GM03348 (cell line): Measurements from ENCODE around the gene EML6.
"Not testable (repeated sequence)": the region's sequence is repeated elsewhere in the genome, so short reads cannot be mapped to it uniquely, and the experiment has no call there.

Source experiments
- DNase-seq: peaks from one replicate; pipeline ENCODE4 v3.0.0; 2012; ENCODE audit warnings: low spot score

Gene EML6

DNA sequence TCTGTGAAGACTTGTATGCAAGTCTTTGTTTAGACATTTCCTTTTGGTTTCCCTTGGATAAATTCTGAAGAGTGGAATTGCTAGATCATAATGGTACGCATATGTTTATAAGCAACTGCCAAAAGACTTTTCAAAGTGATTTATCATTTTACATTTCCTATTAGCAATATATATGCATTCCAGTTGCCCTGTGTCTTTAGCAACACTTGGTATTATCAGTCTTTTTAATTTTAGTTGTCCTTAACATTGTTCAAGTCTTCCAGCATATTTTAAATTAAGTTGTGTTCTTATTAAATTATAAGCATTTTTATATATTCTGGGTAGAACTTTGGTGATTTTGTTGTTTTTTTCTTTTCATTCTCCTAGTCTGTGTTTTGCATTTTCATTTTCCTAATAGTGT lies 81.8 kb downstream of the EML6 start:
- no peak for DNase-seq

DNA sequence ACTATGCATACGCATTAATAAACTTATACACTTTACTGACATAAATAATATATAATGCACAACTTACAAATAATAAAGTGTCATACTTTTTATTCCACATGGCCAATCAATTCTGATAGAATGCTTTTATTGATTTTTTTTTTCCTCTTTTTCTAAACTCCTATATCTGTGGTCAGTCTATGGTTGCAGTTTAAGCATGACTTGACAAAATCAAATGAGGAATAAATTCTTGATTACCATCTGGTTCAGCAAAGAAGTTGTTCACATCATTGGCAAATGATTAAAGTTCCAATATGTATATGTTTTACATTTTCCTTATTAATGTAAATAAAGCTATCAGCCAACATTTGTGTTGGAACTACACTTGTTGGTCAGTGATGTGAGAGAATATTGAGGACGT lies 83.5 kb downstream of the EML6 start:
- no peak for DNase-seq

DNA sequence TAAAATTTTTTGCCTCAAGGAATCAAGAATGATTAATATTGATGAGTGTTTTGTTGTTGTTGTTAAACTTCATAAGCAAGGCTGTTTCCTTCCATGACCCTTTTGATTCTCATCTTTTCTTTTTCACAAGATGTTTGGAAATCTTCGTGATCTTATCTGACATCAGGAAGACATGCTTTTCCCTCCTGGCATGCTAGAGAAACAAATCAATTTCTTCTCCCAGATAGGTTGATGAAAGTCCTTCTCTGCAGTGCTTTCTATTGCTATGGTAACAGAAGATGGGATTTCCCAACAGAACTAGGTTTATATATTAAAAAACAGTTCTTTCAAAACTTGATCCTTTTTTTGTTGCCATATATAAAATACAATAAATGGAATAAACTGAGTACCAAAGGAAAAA lies 85.2 kb downstream of the EML6 start:
- peak; percentile 27 for DNase-seq

DNA sequence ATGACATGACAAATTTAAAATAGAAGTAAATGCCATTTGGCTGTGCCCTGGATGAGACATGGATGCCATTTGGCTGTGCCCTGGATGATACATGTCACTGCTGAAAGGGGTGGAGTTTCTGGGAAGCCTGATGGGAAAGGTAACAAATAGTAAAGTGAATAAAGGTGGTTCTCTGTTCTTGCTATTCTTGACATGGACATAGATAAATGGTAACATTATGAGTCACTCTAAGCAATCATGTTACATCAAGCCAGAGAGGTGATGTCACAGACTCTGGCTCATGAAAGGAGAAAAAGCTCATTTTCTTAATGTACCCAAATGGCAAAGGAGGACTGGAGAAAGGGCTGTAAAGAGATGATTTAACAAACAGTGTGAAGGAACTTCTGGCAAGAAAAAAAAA lies 86.4 kb downstream of the EML6 start:
- DNase-seq = peak; percentile 38

DNA sequence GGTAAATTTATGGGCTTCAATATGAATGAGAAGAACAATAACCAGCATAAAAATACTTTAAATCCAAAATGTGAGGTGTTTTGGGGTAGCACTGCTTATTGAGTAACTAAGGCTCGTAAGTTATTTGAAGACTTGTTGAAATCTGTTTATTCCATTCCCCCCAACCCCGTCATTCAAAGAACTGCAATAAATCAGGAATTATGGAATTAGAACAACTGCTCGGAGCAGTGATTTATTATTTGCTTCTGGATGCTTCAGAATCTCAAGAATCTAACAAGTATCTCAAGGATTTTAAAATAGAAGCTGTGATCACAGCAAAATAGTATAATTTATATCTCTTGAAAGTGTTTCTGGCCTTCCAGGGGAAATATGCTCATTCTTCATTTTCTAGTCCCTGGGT lies 86.8 kb downstream of the EML6 start:
- DNase-seq = no peak

DNA sequence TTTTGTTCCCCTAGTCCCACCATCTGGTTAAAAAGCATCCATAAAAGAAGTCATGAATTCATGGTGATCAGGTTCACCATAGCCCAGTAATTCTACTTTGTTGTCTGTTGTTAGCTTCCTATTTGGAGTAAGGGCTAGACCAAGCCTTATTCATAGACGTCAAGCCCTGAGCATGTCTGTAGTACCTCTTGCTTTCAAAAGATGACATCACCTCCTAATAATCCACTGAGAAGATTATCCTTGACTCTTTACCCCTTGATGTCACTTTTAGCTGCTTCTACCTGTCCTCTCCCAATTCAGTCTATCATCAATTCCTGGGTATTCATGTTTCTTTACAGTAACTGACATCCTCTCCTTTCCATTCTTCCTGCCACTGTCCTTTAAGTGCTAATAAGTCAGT lies 90.1 kb downstream of the EML6 start:
- DNase-seq = no peak

DNA sequence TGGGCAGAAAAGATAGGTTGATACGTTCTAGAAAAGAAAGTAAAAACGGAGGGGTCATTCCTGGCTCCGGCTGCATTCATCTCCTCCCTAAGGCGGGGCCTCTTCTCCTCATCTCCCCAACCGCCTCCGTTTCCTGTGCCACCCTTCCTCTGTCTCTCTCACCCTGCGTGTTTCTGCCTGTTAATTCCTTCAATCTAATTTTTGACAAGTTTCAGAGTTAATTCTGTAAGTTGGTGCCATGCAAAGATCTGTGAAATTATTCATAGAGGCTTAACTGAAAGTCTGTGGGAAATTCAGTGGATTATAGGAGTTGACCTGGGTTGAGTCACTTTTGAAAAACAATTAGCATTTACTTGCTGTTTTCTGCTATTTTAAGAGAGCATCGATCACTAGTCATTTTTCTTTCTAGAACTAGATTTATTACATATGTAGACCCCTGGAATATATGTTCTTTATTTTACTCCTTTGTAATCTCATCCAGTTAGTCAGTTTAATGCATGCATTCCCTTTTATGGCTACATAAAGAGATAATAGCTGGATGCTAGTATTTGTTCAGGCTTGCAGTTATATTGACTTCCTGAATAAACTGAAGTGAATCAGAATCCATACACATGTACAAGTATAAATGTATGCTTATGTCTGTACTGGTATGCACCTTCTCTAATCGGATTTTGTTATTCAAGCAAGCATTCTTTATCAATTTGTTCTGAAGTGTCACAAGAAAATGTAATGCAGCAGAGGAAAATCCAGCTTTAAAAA lies 91.1 kb downstream of the EML6 start:
- no peak for DNase-seq

DNA sequence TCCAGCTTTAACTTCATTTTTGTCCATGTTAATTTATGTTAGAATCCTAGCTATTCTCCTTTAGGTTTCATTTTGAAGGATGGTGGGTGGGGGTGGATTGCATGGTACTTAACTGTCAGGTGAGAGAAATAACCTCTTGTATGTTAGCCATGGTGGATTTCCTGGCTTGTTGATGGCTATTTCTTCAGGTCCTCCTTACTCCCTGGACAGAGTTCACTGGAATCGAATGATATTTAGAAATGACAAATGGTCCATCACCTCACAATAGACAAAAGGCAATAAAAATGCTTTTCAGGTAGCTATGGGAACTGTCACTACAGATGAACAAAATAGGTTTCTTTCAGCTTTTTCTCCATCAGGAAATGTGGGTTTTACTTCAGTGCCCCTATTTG lies 91.7 kb downstream of the EML6 start:
- no peak for DNase-seq

DNA sequence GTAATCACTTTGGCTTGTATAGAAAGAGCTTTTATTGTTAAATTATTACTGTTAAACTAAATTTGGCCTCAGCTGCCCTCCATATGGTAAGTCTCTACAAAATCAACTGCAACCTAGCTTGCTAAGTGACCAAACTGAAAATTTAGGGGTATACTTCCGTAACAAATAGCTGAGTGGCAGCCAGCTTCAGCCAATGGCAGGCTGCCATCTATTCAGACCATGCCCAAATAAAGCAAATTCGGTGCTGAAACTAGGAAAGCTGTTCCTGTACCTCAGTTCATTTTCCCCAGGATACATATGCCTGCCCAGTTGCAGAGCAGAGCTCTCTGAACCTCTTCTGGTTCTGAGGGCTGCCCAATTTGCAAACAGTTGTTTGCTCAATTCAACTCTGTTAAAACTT lies 94.8 kb downstream of the EML6 start:
- no peak for DNase-seq

DNA sequence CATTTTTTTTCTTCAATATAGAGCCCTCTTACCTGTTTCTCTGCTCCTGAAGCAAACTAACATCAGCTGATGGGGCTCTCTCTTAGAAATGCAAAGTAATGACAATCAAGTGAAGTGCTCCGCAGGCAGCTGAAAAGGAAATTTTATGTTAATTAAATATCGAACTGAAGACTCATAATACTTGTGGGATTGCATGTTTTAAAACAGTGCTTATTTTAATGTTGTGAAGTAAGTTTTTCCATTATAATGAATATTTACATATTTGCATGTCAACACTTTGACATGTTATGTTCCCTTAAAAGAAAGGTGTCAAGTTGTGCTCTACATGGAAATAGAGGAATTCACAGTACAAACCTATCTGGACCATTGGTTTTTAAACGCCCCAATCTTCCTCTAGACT lies 97.1 kb downstream of the EML6 start:
- no peak for DNase-seq

DNA sequence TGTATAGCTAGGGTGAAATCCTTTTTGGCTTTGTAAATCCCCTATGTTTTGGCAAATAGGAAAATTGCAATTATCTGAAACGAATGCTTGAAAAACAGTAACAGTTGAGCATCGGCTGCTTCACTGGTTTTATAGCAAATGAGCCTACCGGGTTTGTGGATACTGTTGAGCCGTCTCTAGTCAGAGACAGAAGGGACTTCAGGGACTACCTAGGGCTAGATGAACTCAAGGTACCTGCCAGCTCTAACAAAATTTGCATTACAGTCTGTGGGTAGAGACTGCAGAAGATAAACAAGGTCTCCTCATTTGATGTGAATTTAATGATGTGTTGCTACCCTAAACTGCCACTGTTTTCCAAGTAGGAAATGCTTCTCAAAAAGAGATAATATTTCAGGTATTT lies 101.1 kb downstream of the EML6 start:
- DNase-seq = no peak

DNA sequence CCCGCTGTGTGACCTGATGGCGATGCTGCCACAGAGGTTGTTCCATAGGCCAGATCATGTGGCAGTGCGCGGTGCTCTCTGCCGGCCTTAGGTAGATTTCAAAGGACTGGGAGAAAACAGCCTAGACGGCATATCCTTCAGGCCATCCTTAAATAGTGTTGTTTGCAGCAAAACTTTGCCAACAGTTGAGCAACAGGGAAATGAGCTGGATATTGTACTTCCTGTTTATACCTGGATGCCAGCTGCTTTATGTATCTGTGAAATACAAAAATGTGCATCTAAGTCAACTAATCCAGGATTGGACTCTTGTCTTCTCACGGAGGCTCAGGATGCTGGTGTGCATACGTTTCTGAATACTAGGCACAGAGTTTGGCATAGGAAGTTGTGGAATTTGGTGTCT lies 107.1 kb downstream of the EML6 start:
- no peak for DNase-seq

DNA sequence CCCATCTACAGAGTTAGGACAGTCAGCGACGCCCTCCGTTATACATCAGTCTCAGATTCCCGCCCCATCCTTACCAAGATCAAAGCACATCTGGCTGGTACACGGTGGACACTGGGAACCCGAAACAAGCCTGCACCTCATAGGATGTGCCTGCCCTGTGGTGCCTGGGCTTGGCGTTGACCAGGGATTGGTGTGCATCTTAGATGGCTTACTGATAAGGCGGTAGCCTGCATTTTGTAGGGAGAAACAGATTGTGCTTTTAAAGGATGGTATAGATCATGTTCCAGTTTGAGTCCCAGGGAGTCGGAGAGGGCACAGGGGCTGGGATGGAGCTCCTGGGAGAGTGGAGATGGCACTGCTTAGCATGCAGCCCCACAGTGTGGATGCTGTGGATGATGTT lies 108.0 kb downstream of the EML6 start:
- DNase-seq = no peak

DNA sequence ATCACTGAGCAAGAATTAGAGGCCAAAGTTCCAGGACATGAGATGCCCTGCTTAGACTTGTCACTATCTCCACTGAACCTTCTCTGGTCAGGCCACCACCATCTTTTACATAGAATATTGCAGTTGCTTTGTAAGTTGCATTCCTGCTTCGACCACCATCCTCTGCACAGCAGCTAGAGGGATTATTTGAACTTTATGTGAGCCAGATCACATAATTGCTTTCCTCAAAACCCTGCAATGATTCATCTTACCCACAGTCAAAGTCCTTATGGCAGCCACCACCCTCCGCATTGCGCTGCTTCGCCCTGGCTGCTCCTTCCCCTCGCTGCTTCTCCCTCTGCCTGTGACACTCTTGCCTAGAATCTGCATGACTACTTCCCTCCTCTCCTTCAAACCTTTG lies 111.3 kb downstream of the EML6 start:
- no peak for DNase-seq

DNA sequence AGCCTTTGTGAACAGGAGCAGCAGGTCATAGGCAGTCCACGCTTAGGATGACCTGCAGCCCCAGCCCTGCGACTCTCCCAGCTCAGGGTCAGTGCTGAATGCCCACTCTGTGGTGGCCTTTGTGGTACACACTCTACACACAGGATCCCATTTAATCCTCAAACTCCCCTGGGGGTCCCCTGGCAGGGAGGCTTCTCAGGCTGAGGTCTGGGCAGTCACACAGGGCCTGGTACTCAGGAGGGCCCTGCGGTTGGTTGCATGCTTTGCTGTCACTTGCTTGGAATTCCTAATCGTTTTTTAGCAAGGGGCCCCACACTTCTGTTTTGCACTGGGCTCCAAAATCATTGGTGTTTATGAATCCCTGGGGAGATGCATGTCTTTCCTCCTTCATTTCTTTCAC lies 113.0 kb downstream of the EML6 start:
- DNase-seq = peak; percentile 24

DNA sequence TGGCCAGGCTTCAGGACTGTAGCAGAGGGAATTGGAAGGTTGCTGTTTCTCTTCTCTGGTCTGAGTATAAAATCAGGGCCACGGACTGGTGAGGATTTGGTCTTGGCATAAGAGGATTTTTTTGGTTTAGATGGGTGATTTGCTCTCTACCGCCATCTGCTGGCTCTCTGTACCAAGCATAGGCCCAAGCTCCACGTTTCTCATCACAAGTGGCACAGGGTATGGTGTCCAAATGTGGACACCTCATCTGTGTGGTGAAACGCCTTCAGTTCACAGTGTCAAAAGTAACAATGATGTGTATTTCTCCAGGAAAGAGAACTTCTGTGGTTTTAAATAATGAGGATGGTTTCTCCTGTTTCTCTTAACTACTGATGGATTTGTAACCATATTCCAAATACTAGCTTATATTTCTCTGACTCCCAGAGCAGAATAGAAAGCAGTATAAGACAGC lies 115.1 kb downstream of the EML6 start:
- peak; percentile 82 for DNase-seq

DNA sequence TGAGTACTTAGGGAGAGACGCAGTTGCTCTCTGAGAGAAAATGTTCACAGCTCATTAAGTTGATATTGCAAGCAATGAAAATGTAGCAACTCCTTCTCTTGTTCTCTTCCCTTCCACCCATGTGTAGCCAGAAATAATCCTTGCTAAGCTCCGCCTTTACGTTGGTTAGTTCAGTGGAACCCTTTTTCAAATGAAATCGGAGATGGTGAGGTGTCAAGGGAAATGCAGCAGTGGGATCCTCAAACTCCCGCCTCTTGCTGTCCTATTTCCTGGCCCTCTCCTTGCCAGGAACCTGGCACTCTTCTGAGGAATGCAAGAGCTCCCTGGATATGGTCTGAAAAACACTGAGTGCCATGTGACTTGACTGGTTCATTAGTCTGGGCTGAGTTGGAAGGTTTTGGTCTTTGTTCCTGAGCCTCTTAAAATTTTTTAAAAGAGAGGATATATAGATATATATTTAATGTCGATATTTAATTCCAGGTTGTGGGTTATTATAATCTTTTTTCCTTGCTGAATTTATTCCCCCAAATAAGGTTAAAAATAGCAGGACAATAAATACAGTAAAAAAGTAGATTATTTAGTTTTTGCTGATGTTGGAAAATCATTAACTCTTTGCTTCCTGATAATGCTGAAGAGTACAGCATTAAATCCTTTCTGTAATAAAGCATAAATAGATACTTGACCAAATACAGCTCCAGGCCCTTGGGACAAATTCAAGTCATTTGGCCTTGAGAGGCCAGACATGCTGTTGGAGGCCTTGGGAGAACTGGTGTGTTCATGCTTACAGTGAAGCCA lies 116.2 kb downstream of the EML6 start:
- no peak for DNase-seq

DNA sequence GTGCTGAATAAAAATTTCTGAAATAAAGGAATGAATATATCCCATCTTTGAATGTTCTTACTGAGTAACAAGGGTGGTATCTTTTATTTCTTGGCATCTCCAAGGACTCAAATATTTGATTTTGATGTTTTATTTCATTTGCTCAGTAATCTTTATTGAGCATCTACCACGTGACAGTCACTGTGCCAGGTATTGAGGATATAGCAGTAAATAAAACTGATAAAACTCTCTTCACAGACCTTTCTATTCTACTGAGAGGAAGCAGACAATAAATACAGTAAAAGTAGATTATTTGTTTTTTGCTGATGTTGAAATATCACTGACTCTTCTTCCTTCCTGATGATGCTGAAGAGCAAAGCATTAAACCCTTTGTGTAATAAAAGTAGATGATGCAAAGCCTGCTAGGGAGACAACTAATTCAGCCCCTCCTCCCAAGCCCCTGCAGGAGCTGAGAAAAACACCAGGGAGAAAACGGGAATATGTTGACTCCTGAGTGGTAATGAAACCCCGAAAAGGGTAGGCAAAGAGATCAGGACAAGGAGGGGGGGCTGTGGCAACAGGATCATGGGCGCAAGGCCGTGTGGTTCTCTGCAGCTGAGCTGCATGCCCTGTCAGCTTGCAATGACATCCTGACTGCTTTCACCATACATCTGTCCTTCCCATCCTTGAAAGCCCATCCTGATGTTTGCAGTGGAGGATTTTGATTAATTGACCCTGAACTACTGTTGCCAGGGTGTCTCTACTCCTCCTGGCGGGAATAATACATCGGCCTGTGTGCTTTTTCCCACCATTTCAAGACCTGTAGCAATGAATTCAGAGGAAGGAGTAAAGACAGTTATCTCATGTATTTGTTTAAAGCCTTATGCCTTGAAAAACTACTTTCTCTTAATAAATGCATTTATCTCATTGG lies 117.4 kb downstream of the EML6 start:
- no peak for DNase-seq

DNA sequence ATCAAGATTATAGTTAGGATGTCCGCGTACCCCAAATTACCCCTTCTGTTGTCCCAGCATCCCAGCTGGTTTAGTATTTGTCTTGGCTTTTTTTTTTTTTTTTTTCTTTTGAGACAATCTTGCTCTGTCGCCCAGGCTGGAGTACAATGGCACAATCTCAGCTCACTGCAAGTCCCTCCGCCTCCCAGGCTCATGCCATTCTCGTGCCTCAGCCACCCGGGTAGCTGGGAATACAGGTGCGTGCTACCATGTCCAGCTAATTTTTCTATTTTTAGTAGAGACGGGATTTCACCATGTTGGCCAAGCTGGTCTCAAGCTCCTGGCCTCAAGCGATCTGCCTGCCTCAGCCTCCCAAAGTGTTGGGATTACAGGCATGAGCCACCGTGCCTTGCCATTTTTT lies 118.0 kb downstream of the EML6 start:
- DNase-seq = not testable (repeated sequence)

DNA sequence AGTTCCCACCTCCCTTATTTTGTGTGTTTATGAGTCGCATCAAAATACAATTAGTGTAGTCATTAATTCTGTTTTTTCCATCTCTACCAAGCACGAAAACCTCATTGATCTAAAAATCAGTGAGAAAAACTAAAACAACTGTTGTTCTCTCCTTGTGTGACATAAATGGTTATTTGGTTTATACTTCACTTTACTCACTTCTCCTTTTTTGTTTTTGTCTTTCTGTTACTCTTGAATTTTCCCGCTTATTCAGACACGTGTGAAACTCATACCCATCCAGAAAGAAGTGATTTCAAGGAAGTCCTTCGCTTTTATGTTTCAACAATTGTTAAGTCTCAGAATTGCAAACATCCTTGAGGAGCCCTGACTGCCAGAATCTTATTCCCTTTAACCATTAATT lies 121.6 kb downstream of the EML6 start:
- DNase-seq = no peak

DNA sequence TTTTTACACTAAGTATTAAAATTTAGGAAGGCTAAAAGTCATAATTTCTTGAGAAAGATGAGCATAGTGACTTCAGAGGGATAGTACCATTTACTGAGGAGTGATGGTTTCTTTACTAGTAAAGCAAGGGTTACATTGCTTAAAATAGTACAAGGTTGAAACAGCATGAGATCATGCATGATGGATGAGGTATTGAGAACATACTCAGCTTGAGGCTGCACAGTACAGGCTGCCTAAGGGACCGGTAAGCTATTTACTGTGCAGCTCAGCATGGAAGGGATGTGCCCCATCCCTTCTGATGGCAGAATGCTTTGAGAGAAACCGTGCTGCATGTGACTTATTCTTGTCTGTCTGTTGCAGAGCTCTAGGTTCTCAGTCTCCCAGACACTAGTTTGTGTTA lies 122.1 kb downstream of the EML6 start:
- DNase-seq = no peak
